GM21423 (cell line): ENCODE data around the gene DGLUCY.
"Not testable (repeated sequence)": the region's sequence is repeated elsewhere in the genome, so short reads cannot be mapped to it uniquely, and the experiment has no call there.

Source experiments
- ATAC-seq: cut with Tn5 transposase; IDR thresholded peaks from one replicate; pipeline ENCODE4 v1.9.1; 2021; ENCODE audit warnings: mild to moderate bottlenecking, moderate library complexity; ENCODE audit not compliant: unreplicated experiment

DGLUCY gene

GRCh38 chr14:91202234-91202974 lies 88.5 kb downstream of the DGLUCY start:
- no peak for ATAC-seq

GRCh38 chr14:91204657-91205056 lies 90.8 kb downstream of the DGLUCY start:
- ATAC-seq: no peak

GRCh38 chr14:91205459-91205858 lies 91.6 kb downstream of the DGLUCY start:
- ATAC-seq: no peak

GRCh38 chr14:91207008-91207407 lies 93.1 kb downstream of the DGLUCY start:
- ATAC-seq: no peak

- no peak for ATAC-seq
Observed at GRCh38 chr14:91211017-91211416, 97.1 kb downstream of the DGLUCY start.

GRCh38 chr14:91214306-91214705 lies 100.4 kb downstream of the DGLUCY start:
- ATAC-seq: no peak

- ATAC-seq: no peak
Observed at GRCh38 chr14:91215381-91215780, 101.5 kb downstream of the DGLUCY start.

- no peak for ATAC-seq
Observed at GRCh38 chr14:91216731-91217226, 102.9 kb downstream of the DGLUCY start.

- ATAC-seq: no peak
Observed at GRCh38 chr14:91218014-91218413, 104.1 kb downstream of the DGLUCY start.

- ATAC-seq: no peak
Observed at GRCh38 chr14:91219517-91220389, 105.9 kb downstream of the DGLUCY start.

- no peak for ATAC-seq
Observed at GRCh38 chr14:91220581-91221000, 106.7 kb downstream of the DGLUCY start.

GRCh38 chr14:91221270-91221669 lies 107.4 kb downstream of the DGLUCY start:
- no peak for ATAC-seq

- no peak for ATAC-seq
Observed at GRCh38 chr14:91223028-91223783, 109.3 kb downstream of the DGLUCY start.

GRCh38 chr14:91225025-91225424 lies 111.2 kb downstream of the DGLUCY start:
- no peak for ATAC-seq

- not testable (repeated sequence) for ATAC-seq
Observed at GRCh38 chr14:91226360-91226759, 112.5 kb downstream of the DGLUCY start.

GRCh38 chr14:91227183-91227628 lies 113.3 kb downstream of the DGLUCY start:
- ATAC-seq: no peak

GRCh38 chr14:91228112-91229004 lies 114.5 kb downstream of the DGLUCY start:
- ATAC-seq: peak; percentile 75

- ATAC-seq: no peak
Observed at GRCh38 chr14:91229005-91229382, 115.1 kb downstream of the DGLUCY start.

- ATAC-seq: peak; percentile 68
Observed at GRCh38 chr14:91229743-91230200, 115.9 kb downstream of the DGLUCY start.
